Cerebellar nuclear complex (tissue), 1 donor: Measurements from ENCODE around the gene MED27.

Experiments
- DNase-seq, 2 experiments: peaks; one replicate each; lab custom pipeline; 2025; lab: John Stamatoyannopoulos, UW

Gene MED27

GRCh38 chr9:132043708-132044107 lies 36.0 kb downstream of the MED27 start:
- DNase-seq: no peak

GRCh38 chr9:132042324-132042723 lies 37.3 kb downstream of the MED27 start:
- DNase-seq: no peak

- DNase-seq: no peak
Observed at GRCh38 chr9:132041798-132042197, 37.9 kb downstream of the MED27 start.

GRCh38 chr9:132040808-132041207 lies 38.9 kb downstream of the MED27 start:
- no peak for DNase-seq

- no peak for DNase-seq
Observed at GRCh38 chr9:132040246-132040645, 39.4 kb downstream of the MED27 start.

- no peak for DNase-seq
Observed at GRCh38 chr9:132039284-132039683, 40.4 kb downstream of the MED27 start.

GRCh38 chr9:132037458-132037857 lies 42.2 kb downstream of the MED27 start:
- peak in 1 of 2 experiments; percentile 28 for DNase-seq

GRCh38 chr9:132036521-132036920 lies 43.1 kb downstream of the MED27 start:
- DNase-seq: no peak

GRCh38 chr9:132035679-132036078 lies 44.0 kb downstream of the MED27 start:
- no peak for DNase-seq

GRCh38 chr9:132032238-132032950 lies 47.3 kb downstream of the MED27 start:
- DNase-seq: no peak

GRCh38 chr9:132031467-132032237 lies 48.0 kb downstream of the MED27 start:
- no peak for DNase-seq

GRCh38 chr9:132030626-132031325 lies 48.9 kb downstream of the MED27 start:
- DNase-seq: no peak

- DNase-seq: no peak
Observed at GRCh38 chr9:132027752-132028663, 51.7 kb downstream of the MED27 start.

GRCh38 chr9:132026932-132027585 lies 52.6 kb downstream of the MED27 start:
- no peak for DNase-seq

GRCh38 chr9:132025766-132026165 lies 53.9 kb downstream of the MED27 start:
- no peak for DNase-seq

GRCh38 chr9:132024589-132024988 lies 55.1 kb downstream of the MED27 start:
- no peak for DNase-seq

- DNase-seq: no peak
Observed at GRCh38 chr9:132023419-132024180, 56.1 kb downstream of the MED27 start.

GRCh38 chr9:132020820-132021510 lies 58.7 kb downstream of the MED27 start:
- DNase-seq: no peak

- no peak for DNase-seq
Observed at GRCh38 chr9:132020272-132020671, 59.4 kb downstream of the MED27 start.

GRCh38 chr9:132019702-132020101 lies 60.0 kb downstream of the MED27 start:
- DNase-seq: no peak
